GM12891 (cell line): ENCODE data around the gene SULT6B1. TPM values are rescaled to one million over a fixed set of nuclear protein-coding genes. Genes with fewer than 3 reads are reported as not detected.
"Not testable (repeated sequence)": the region's sequence is repeated elsewhere in the genome, so short reads cannot be mapped to it uniquely, and the experiment has no call there.

ENCODE experiments used
- DNase-seq: peaks from one replicate; pipeline ENCODE4 v3.0.0; 2011; ENCODE audit warnings: low spot score; ENCODE audit not compliant: insufficient read length
- FAIRE-seq: peaks from 2 replicates; lab custom pipeline; 2011; peaks lifted over from hg19 to GRCh38; lab: Jason Lieb, UNC
- PAX5 ChIP-seq: IDR thresholded peaks from 2 replicates; pipeline ENCODE4 v1.6.1; 2011; ENCODE audit warnings: low read length, moderate library complexity, mild to moderate bottlenecking; ENCODE audit not compliant: insufficient read depth, severe bottlenecking
- POLR2A ChIP-seq: IDR thresholded peaks from 2 replicates; pipeline ENCODE4 v1.6.1; 2011; ENCODE audit warnings: low read depth, low read length, control low read depth
- POLR2AphosphoS5 ChIP-seq: IDR thresholded peaks from 2 replicates; pipeline ENCODE4 v1.6.1; 2011; ENCODE audit warnings: low read depth, low read length, control low read depth
- POU2F2 ChIP-seq: IDR thresholded peaks from 2 replicates; pipeline ENCODE4 v1.6.1; 2011; ENCODE audit warnings: low read depth, mild to moderate bottlenecking, control low read depth, low read length, moderate library complexity
- SPI1 ChIP-seq: IDR thresholded peaks from 2 replicates; pipeline ENCODE4 v1.6.1; 2011; ENCODE audit warnings: low read depth, low read length, control low read depth
- TAF1 ChIP-seq: IDR thresholded peaks from 2 replicates; pipeline ENCODE4 v1.6.1; 2011; ENCODE audit warnings: low read depth, low read length, control low read depth
- polyA plus RNA-seq: library from polyadenylated mRNA; unstranded; fragments of >200 nt; gene quantifications from one replicate; pipeline ENCODE4 v1.2.1, GENCODE V29; 2012; ENCODE audit warnings: low read depth, missing spikeins, inconsistent platforms; ENCODE audit not compliant: missing spikeins

SULT6B1 gene, protein sequence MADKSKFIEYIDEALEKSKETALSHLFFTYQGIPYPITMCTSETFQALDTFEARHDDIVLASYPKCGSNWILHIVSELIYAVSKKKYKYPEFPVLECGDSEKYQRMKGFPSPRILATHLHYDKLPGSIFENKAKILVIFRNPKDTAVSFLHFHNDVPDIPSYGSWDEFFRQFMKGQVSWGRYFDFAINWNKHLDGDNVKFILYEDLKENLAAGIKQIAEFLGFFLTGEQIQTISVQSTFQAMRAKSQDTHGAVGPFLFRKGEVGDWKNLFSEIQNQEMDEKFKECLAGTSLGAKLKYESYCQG
- not detected for polyA plus RNA-seq

DNA sequence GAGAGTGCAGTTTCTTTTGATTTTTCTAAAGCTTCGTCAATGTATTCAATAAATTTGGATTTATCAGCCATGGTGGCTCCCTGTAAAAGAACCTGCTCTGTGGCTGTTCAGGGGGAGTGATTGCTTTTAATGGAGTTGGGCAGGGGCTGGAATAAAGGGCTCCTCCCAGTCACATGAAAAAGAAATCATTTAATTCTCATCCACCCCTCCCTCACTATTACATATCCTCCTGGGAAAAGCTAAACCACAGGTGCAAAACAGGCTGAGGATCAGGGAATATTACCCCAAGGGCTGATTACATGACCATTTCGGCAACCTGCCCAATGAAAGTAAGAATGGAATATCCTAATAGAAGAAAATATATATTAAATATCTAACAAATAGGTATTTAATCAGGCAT lies at the start of gene SULT6B1:
TSS of gene SULT6B1 (minus strand) at position 101 of the 400 bp plus-strand sequence. CDS start at position 71, 30 bp downstream.
- no peak for FAIRE-seq
- TF ChIP-seq POLR2AphosphoS5 (no peak), TAF1 (no peak), SPI1 (no peak), PAX5 (no peak), POLR2A (no peak), POU2F2 (no peak)
- DNase-seq = no peak

- DNase-seq (no peak), FAIRE-seq (no peak)
- no peak for TF ChIP-seq POU2F2
- no peak for TF ChIP-seq PAX5
- TF ChIP-seq TAF1 = no peak
- no peak for TF ChIP-seq SPI1
- no peak for TF ChIP-seq POLR2A
- TF ChIP-seq POLR2AphosphoS5 = no peak
Observed at GRCh38 chr2:37232131-37232933, 43.9 kb upstream of the SULT6B1 start.

GRCh38 chr2:37231241-37232130 lies 43.0 kb upstream of the SULT6B1 start, which contains the start of the genes CEBPZ and NDUFAF7:
Gene CEBPZ (minus strand): TSS chr2:37231596. CDS start chr2:37231567, 29 bp downstream.
Gene NDUFAF7 (plus strand): TSS chr2:37231658. CDS start chr2:37231706, 48 bp downstream.
- FAIRE-seq = peak; percentile 96
- peak; percentile 77 for DNase-seq
- no peak for TF ChIP-seq POU2F2
- peak; percentile 78 for TF ChIP-seq TAF1
- TF ChIP-seq POLR2AphosphoS5 = peak; percentile 87
- TF ChIP-seq POLR2A = peak; percentile 90

- no peak for TF ChIP-seq TAF1
- no peak for TF ChIP-seq POLR2A
- no peak for TF ChIP-seq PAX5
- no peak for TF ChIP-seq SPI1
- no peak for TF ChIP-seq POLR2AphosphoS5
- no peak for TF ChIP-seq POU2F2
- peak; percentile 13 for FAIRE-seq
- no peak for DNase-seq
Observed at GRCh38 chr2:37230581-37230980, 42.1 kb upstream of the SULT6B1 start.

GRCh38 chr2:37228788-37229187 lies 40.3 kb upstream of the SULT6B1 start:
- FAIRE-seq (no peak), DNase-seq (no peak)
- TF ChIP-seq PAX5 (no peak), SPI1 (peak; percentile 69)

DNA sequence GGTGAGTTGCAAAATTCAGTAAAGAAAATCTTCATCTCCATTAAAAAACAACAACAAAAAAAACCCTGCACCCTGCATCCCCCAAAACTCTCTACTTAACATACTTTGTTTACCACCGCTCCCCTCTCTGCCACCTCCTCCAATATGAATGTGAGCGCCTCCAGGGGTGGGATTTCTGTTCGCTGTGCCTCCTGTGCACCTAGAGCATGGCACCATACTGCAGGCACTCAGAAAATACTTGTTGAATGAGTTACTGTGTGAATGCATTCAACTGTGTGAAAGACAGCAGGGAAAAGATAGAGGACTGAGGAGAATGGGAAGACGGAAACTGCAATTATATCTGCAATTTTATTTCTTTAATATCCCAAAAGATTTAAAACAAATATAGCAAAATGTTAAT lies 38.4 kb upstream of the SULT6B1 start:
- DNase-seq = no peak
- TF ChIP-seq PAX5 = no peak
- TF ChIP-seq TAF1 = no peak
- TF ChIP-seq SPI1 = no peak
- TF ChIP-seq POU2F2 = no peak
- no peak for TF ChIP-seq POLR2AphosphoS5
- no peak for TF ChIP-seq POLR2A
- no peak for FAIRE-seq

DNA sequence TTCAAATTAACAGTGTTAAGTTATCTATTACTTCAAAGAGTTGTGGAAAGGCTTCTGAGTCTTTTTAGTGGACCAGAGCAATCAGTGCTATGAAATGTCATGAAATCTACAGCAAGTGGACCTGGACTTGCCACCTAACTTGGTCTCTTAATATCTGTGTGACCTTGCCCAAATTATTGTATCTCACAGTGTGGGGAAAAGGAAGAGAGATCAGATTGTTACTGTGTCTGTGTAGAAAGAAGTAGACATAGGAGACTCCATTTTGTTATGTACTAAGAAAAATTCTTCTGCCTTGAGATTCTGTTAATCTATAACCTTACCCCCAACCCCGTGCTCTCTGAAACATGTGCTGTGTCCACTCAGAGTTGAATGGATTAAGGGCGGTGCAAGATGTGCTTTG lies 36.7 kb upstream of the SULT6B1 start:
- DNase-seq, FAIRE-seq: not testable (repeated sequence)

DNA sequence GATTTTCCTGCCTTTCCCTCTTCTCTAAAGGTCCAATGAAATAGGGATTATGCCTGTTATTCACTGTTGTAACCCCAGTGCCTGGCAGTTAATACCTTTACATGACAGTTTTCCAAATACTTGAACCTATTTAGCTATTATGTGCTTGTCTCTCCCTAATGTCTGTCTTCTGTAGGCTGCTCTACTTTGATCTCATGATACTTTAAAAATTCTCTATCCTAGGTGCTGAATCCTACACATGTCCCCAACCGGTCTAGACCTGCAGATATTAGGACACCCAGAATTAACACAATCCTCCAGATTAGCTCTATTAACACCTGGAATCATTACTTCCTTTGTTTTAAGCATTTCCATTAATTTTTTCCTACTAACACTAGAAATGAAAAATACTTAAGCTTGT lies 35.6 kb upstream of the SULT6B1 start:
- DNase-seq (no peak), FAIRE-seq (no peak)
- TF ChIP-seq POLR2A (no peak), SPI1 (no peak), POU2F2 (no peak), TAF1 (no peak), PAX5 (no peak), POLR2AphosphoS5 (no peak)

DNA sequence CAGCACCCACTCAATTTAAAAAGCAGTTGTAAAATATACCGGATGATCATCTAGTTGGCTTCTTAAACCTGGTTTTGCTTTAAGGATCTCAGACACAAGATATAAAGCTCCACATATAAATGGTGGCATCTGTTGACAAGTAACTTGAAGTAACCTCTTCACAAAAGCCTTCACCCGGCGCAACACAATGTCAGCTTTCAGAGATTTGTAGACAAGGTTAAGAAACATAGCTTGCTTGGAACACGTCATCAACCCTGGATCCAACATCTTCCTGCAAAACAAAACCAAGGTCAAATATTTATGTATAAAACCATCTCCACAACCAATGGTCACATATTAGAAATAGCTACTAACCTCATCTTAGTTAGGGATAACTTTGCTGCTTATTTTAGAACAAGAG lies 34.7 kb upstream of the SULT6B1 start:
- DNase-seq (no peak), FAIRE-seq (no peak)
- no peak for TF ChIP-seq POLR2AphosphoS5
- TF ChIP-seq SPI1 = no peak
- no peak for TF ChIP-seq TAF1
- no peak for TF ChIP-seq POU2F2
- no peak for TF ChIP-seq PAX5
- no peak for TF ChIP-seq POLR2A
